Neuronal stem cell (in vitro differentiated cells): ENCODE results near the gene SIN3B.

Experiments
- DNase-seq: peaks from one replicate; pipeline ENCODE4 v3.0.0-alpha.2; 2013; ENCODE audit warnings: low spot score
- H2AFZ ChIP-seq: one replicate; pipeline ENCODE4 v1.6.1; 2013; ENCODE audit warnings: mild to moderate bottlenecking, low read length, inconsistent platforms
- H2AK5ac ChIP-seq: 2 replicates; pipeline ENCODE4 v1.6.1; 2013; ENCODE audit warnings: low read depth, mild to moderate bottlenecking, inconsistent platforms, low read length, moderate library complexity, mixed read lengths
- H2BK120ac ChIP-seq: 2 replicates; pipeline ENCODE4 v1.6.1; 2013; ENCODE audit warnings: low read depth, mild to moderate bottlenecking, inconsistent platforms, low read length, moderate library complexity, mixed read lengths
- H2BK12ac ChIP-seq: one replicate; pipeline ENCODE4 v1.6.1; 2013; ENCODE audit warnings: low read length, inconsistent platforms
- H2BK15ac ChIP-seq: 2 replicates; pipeline ENCODE4 v1.6.1; 2013; ENCODE audit warnings: mild to moderate bottlenecking, low read length, inconsistent platforms, mixed read lengths
- H2BK5ac ChIP-seq: one replicate; pipeline ENCODE4 v1.6.1; 2013; ENCODE audit warnings: inconsistent platforms, mild to moderate bottlenecking, low read length, moderate library complexity
- H3K14ac ChIP-seq: one replicate; pipeline ENCODE4 v1.6.1; 2013; ENCODE audit warnings: low read length, inconsistent platforms
- H3K18ac ChIP-seq: 2 replicates; pipeline ENCODE4 v1.6.1; 2013; ENCODE audit warnings: low read length, inconsistent platforms
- H3K23ac ChIP-seq: 2 replicates; pipeline ENCODE4 v1.6.1; 2013; ENCODE audit warnings: low read depth, mild to moderate bottlenecking, mixed read lengths, low read length, inconsistent platforms; ENCODE audit not compliant: poor library complexity
- H3K27ac ChIP-seq: replicated peaks from 3 replicates; pipeline ENCODE4 v1.5.1; 2013; ENCODE audit warnings: low read length, inconsistent platforms
- H3K27me3 ChIP-seq, 3 experiments: 2 replicates each; pipeline ENCODE4 v1.6.1; 2013; ENCODE audit warnings: low read length in 3 of 3, mild to moderate bottlenecking in 2 of 3, inconsistent platforms in 1 of 3, low read depth in 1 of 3, mixed read lengths in 1 of 3, moderate library complexity in 1 of 3; ENCODE audit not compliant: control insufficient read depth in 3 of 3, insufficient read depth in 3 of 3
- H3K36me3 ChIP-seq, 2 donors: replicated peaks in 1 of 2; 2 replicates each; pipeline ENCODE4 v1.6.1; 2013; ENCODE audit warnings: low read length in 2 of 2; ENCODE audit not compliant: control insufficient read depth in 2 of 2, insufficient read depth in 2 of 2
- H3K4ac ChIP-seq: 2 replicates; pipeline ENCODE4 v1.6.1; 2013; ENCODE audit warnings: inconsistent platforms, mild to moderate bottlenecking, low read length, moderate library complexity
- H3K4me1 ChIP-seq, 2 donors: 1 replicate in 1 of 2; 2 replicates in 1 of 2; pipeline ENCODE4 v1.6.1; 2013; ENCODE audit warnings: low read length in 2 of 2, low read depth in 1 of 2; ENCODE audit not compliant: control insufficient read depth in 2 of 2, insufficient read depth in 1 of 2
- H3K4me2 ChIP-seq: one replicate; pipeline ENCODE4 v1.6.1; 2013; ENCODE audit warnings: mild to moderate bottlenecking, low read length, inconsistent platforms; ENCODE audit not compliant: insufficient read depth, poor library complexity, severe bottlenecking
- H3K4me3 ChIP-seq, 2 donors: 2 replicates each; pipeline ENCODE4 v1.5.1; 2013; ENCODE audit warnings: low read length in 2 of 2, mild to moderate bottlenecking in 2 of 2, inconsistent platforms in 1 of 2, moderate library complexity in 1 of 2
- H3K79me1 ChIP-seq: one replicate; pipeline ENCODE4 v1.6.1; 2013; ENCODE audit warnings: low read depth, mild to moderate bottlenecking, inconsistent platforms, low read length, moderate library complexity
- H3K9ac ChIP-seq: one replicate; pipeline ENCODE4 v1.6.1; 2013; ENCODE audit warnings: mild to moderate bottlenecking, low read depth, low read length, inconsistent platforms; ENCODE audit not compliant: poor library complexity
- H3K9me3 ChIP-seq, 2 donors: replicated peaks in 1 of 2; 2 replicates each; pipeline versions ENCODE3 to v1.6.1; 2013; ENCODE audit warnings: low read length in 2 of 2, mild to moderate bottlenecking in 2 of 2, inconsistent platforms in 1 of 2, low read depth in 1 of 2, mixed read lengths in 1 of 2, moderate library complexity in 1 of 2; ENCODE audit not compliant: control insufficient read depth in 2 of 2, insufficient read depth in 1 of 2
- H4K8ac ChIP-seq: one replicate; pipeline ENCODE4 v1.6.1; 2013; ENCODE audit warnings: low read depth, mild to moderate bottlenecking, inconsistent platforms, low read length, moderate library complexity
- H4K91ac ChIP-seq: one replicate; pipeline ENCODE4 v1.6.1; 2013; ENCODE audit warnings: low read length, low read depth, mild to moderate bottlenecking, inconsistent platforms; ENCODE audit not compliant: poor library complexity
- WGBS, 2 donors: extraction: QIAGEN DNeasy Blood & Tissue Kit; methylation state at CpG; one replicate each; pipeline ENCODE4 v1.1.7; 2013; ENCODE audit warnings: missing lambda C conversion rate in 2 of 2, mixed read lengths in 1 of 2; ENCODE audit not compliant: insufficient read length in 2 of 2, insufficient replicate concordance in 1 of 2; ENCODE audit errors: extremely low coverage in 2 of 2; 5-methylcytosine and 5-hydroxymethylcytosine counted together

The SIN3B gene

DNA sequence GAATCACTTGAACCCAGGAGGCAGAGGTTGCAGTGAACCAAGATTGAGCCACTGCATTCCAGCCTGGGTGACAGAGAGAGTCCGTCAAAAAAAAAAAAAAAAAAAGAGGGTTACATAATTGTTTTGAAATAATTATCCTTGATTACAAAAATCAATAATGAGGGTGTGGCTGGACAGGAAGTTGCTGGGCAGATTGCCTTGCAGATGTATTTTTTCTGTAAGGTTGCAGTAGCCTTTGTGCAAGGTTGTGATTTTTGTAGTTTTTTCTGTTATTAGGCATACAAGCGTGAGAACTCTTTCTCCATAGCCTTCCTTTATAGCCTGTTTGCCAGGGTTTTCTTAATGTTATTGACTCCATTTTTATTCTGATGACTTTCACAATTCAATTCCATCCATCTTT is 40.7 kb upstream of the SIN3B start:
- H2AFZ ChIP-seq = no peak overlapping the region
- H3K4me3 ChIP-seq = no peak overlapping the region
- no peak for DNase-seq
- no peaks in the 10 kb centered on the region for H3K27me3 ChIP-seq
- no peak overlapping the region for H2BK15ac ChIP-seq
- no peak overlapping the region for H3K23ac ChIP-seq
- H2AK5ac ChIP-seq = no peak overlapping the region
- H3K4me2 ChIP-seq = no peak overlapping the region
- H2BK120ac ChIP-seq = no peak overlapping the region
- no peak overlapping the region for H3K4ac ChIP-seq
- no peaks in the 10 kb centered on the region for H3K79me1 ChIP-seq
- H3K4me1 ChIP-seq = no peaks in the 10 kb centered on the region
- H3K9me3 ChIP-seq = peaks cover 5 to 6% of the 10 kb centered on the region in 2 donors
- no peak overlapping the region for H4K8ac ChIP-seq
- no peak overlapping the region for H3K14ac ChIP-seq
- H3K18ac ChIP-seq = no peak overlapping the region
- WGBS, 2 donors = no CpG with 5 or more reads among the region's 2 CpGs
- no peak overlapping the region for H3K9ac ChIP-seq
- H3K36me3 ChIP-seq = no peaks in the 10 kb centered on the region
- H3K27ac ChIP-seq = no peak overlapping the region
- no peak overlapping the region for H2BK12ac ChIP-seq
- H2BK5ac ChIP-seq = no peak overlapping the region
- H4K91ac ChIP-seq = no peak overlapping the region

DNA sequence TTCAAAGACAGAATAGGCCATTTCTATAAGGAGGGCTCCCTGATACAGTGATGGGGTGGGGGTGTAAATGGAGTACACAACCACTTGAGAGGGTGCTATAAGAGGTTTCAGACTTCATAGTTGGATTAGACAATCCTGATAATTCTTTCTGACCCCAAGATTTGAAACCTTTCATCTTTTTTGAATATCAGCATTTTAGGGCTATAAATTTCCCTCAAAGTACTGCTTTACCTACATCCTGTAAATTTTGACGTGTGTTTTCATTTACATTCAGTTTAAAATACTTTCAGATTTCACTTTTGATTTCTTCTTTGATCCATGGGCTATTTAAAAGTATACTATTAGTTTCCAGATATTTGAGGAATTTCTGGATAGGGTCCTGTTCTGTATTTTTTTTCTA is 40.0 kb upstream of the SIN3B start:
- no peak overlapping the region for H3K4ac ChIP-seq
- no peak overlapping the region for H2BK120ac ChIP-seq
- no peak overlapping the region for H3K4me3 ChIP-seq
- no peak overlapping the region for H3K18ac ChIP-seq
- no peaks in the 10 kb centered on the region for H3K79me1 ChIP-seq
- H3K27ac ChIP-seq = no peak overlapping the region
- no CpG with 5 or more reads among the region's 1 CpG for WGBS, 2 donors
- H3K27me3 ChIP-seq = no peaks in the 10 kb centered on the region
- H3K14ac ChIP-seq = no peak overlapping the region
- no peak for DNase-seq
- no peak overlapping the region for H2AFZ ChIP-seq
- H3K9ac ChIP-seq = no peak overlapping the region
- H3K23ac ChIP-seq = no peak overlapping the region
- no peak overlapping the region for H4K8ac ChIP-seq
- H3K36me3 ChIP-seq = no peaks in the 10 kb centered on the region
- H2AK5ac ChIP-seq = no peak overlapping the region
- H3K4me1 ChIP-seq = no peaks in the 10 kb centered on the region
- H2BK15ac ChIP-seq = no peak overlapping the region
- no peak overlapping the region for H2BK12ac ChIP-seq
- H3K9me3 ChIP-seq = peaks cover 5 to 6% of the 10 kb centered on the region in 2 donors
- H4K91ac ChIP-seq = no peak overlapping the region
- H3K4me2 ChIP-seq = no peak overlapping the region
- no peak overlapping the region for H2BK5ac ChIP-seq

DNA sequence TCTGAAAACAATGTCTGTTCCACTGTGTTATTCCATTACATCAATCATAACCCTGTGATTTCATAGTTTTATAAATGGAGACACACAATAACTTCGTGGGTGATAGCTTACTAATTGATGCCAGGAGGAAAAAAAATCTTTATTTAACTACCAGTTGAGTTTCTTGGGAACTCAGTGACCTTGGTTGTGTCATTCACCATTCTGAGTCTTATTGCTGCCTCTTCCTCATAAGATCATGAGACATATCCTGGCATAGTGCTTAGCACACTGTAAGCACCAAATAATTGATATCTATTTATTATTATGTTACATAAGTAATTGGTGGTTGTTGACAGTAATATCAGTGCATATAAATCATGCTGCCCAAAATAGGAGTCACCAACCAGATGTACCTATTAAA is 39.1 kb upstream of the SIN3B start:
- no peak overlapping the region for H2AFZ ChIP-seq
- WGBS, 2 donors = no CpG with 5 or more reads among the region's 1 CpG
- no peak overlapping the region for H2BK5ac ChIP-seq
- H4K91ac ChIP-seq = no peak overlapping the region
- no peak overlapping the region for H2BK120ac ChIP-seq
- H3K27ac ChIP-seq = no peak overlapping the region
- no peaks in the 10 kb centered on the region for H3K27me3 ChIP-seq
- H3K9ac ChIP-seq = no peak overlapping the region
- H3K79me1 ChIP-seq = no peaks in the 10 kb centered on the region
- no peak overlapping the region for H2AK5ac ChIP-seq
- no peak overlapping the region for H3K4ac ChIP-seq
- H3K36me3 ChIP-seq = no peaks in the 10 kb centered on the region
- DNase-seq = no peak
- no peak overlapping the region for H3K18ac ChIP-seq
- no peak overlapping the region for H4K8ac ChIP-seq
- H3K14ac ChIP-seq = no peak overlapping the region
- no peak overlapping the region for H3K23ac ChIP-seq
- peaks cover 5 to 9% of the 10 kb centered on the region in 2 donors for H3K9me3 ChIP-seq
- H3K4me1 ChIP-seq = no peaks in the 10 kb centered on the region
- no peak overlapping the region for H3K4me3 ChIP-seq
- no peak overlapping the region for H2BK15ac ChIP-seq
- no peak overlapping the region for H3K4me2 ChIP-seq
- H2BK12ac ChIP-seq = no peak overlapping the region

DNA sequence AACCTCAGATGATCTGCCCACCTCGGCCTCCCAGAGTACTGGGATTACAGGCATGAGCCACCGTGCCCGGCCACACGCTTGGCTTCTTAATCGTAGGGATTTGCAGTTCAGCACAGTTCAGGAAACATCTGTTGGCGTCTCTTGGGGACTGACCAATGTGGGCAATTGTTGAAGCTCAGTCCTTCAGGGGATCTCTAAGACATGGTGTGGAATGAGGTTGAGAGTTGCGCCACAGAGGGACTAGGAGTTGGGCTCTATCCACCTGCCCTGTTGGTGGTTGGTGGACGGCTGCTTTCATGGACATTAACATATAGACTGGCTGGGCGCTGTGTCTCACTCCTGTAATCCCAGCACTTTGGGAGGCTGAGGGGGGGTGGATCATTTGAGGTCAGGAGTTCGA is 37.3 kb upstream of the SIN3B start:
- Histone ChIP-seq H3K23ac (no peak overlapping the region), H3K27ac (no peak overlapping the region), H3K9ac (no peak overlapping the region), H3K79me1 (no peaks in the 10 kb centered on the region), H2BK120ac (no peak overlapping the region), H4K91ac (no peak overlapping the region), H2AFZ (no peak overlapping the region), H3K18ac (no peak overlapping the region), H3K27me3 (no peaks in the 10 kb centered on the region), H2BK5ac (no peak overlapping the region), H3K4me2 (no peak overlapping the region), H3K9me3 (peaks cover 11 to 12% of the 10 kb centered on the region in 2 donors), H3K36me3 (no peaks in the 10 kb centered on the region), H3K14ac (no peak overlapping the region), H2BK12ac (no peak overlapping the region), H4K8ac (no peak overlapping the region), H3K4ac (no peak overlapping the region), H3K4me1 (no peaks in the 10 kb centered on the region), H3K4me3 (no peak overlapping the region), H2AK5ac (no peak overlapping the region), H2BK15ac (no peak overlapping the region)
- WGBS, 2 donors = no CpG with 5 or more reads among the region's 10 CpGs
- no peak for DNase-seq
